CD8-positive, alpha-beta memory T cell (primary cell): ENCODE data around the gene LHPP. TPM values are rescaled to one million over a fixed set of nuclear protein-coding genes. Genes with fewer than 3 reads are reported as not detected.

ENCODE experiments used
- CTCF ChIA-PET: fragments of 350-600 bp; sonication (Branson Sonifier 250); formaldehyde crosslinking; loops from one replicate; lab custom pipeline; 2021; ENCODE audit warnings: antibody characterized with exemption; lab: Charles Lee
- POLR2A ChIA-PET: fragments of 350-600 bp; sonication (Branson Sonifier 250); formaldehyde crosslinking; loops from one replicate; lab custom pipeline; 2021; ENCODE audit warnings: antibody characterized with exemption; lab: Charles Lee
- DNase-seq, 5 donors: peaks; one replicate each; pipeline versions ENCODE4 v3.0.0 to v3.0.0-alpha.2; 2020 to 2022; ENCODE audit warnings: mixed read lengths in 1 of 5
- H3K27ac ChIP-seq: one replicate; pipeline ENCODE4 v1.7.0; 2013; ENCODE audit warnings: low read depth, mild to moderate bottlenecking, low read length, moderate library complexity
- H3K27me3 ChIP-seq: 2 replicates; pipeline ENCODE4 v1.7.0; 2013; ENCODE audit warnings: low read length, mild to moderate bottlenecking; ENCODE audit not compliant: insufficient read depth, poor library complexity, severe bottlenecking
- H3K36me3 ChIP-seq: 2 replicates; pipeline ENCODE4 v1.7.0; 2013; ENCODE audit warnings: mild to moderate bottlenecking, low read length, moderate library complexity; ENCODE audit not compliant: insufficient read depth
- H3K4me1 ChIP-seq: 2 replicates; pipeline ENCODE4 v1.7.0; 2013; ENCODE audit warnings: mild to moderate bottlenecking, low read length, moderate library complexity; ENCODE audit not compliant: insufficient read depth
- H3K4me3 ChIP-seq: 2 replicates; pipeline ENCODE4 v1.7.0; 2013; ENCODE audit warnings: mild to moderate bottlenecking, low read length
- H3K9me3 ChIP-seq: 2 replicates; pipeline ENCODE4 v1.7.0; 2013; ENCODE audit warnings: mild to moderate bottlenecking, low read length
- H3K27ac Mint-ChIP-seq, 8 donors: one replicate each; pipeline ENCODE4 v1.8.0; 2020 to 2021; ENCODE audit warnings: mixed read lengths in 8 of 8, mild to moderate bottlenecking in 6 of 8, inconsistent platforms in 3 of 8, moderate library complexity in 3 of 8
- H3K27me3 Mint-ChIP-seq, 2 donors: one replicate each; pipeline ENCODE4 v1.8.0; 2020 to 2021; ENCODE audit warnings: mixed read lengths in 2 of 2, mild to moderate bottlenecking in 1 of 2, moderate library complexity in 1 of 2
- H3K36me3 Mint-ChIP-seq, 3 donors: one replicate each; pipeline ENCODE4 v1.8.0; 2020 to 2021; ENCODE audit warnings: mixed read lengths in 3 of 3, inconsistent platforms in 1 of 3, mild to moderate bottlenecking in 1 of 3
- H3K4me1 Mint-ChIP-seq, 3 donors: one replicate each; pipeline ENCODE4 v1.8.0; 2020 to 2021; ENCODE audit warnings: mixed read lengths in 3 of 3, inconsistent platforms in 1 of 3, mild to moderate bottlenecking in 1 of 3
- H3K4me3 Mint-ChIP-seq, 7 donors: one replicate each; pipeline ENCODE4 v1.8.0; 2020 to 2021; ENCODE audit warnings: mixed read lengths in 7 of 7, mild to moderate bottlenecking in 6 of 7, moderate library complexity in 4 of 7, inconsistent platforms in 2 of 7
- H3K9me3 Mint-ChIP-seq, 5 donors: one replicate each; pipeline ENCODE4 v1.8.0; 2020 to 2022; ENCODE audit warnings: mixed read lengths in 5 of 5, mild to moderate bottlenecking in 3 of 5, moderate library complexity in 2 of 5, inconsistent platforms in 1 of 5
- polyA plus RNA-seq: library from polyadenylated mRNA; unstranded; fragments of 300-500 nt; fragmentation: Illumina TruSeq; gene quantifications from one replicate; pipeline ENCODE4 v1.2.3, GENCODE V29; 2021
- total RNA-seq, 2 experiments: library from RNA; stranded (reverse); gene quantifications; one replicate each; pipeline ENCODE4 v1.2.3, GENCODE V29; 2021

LHPP gene
- total and polyA plus RNA-seq, 3 experiments from 2014 or later, result 5.2 to 19.1 (median 6.3) TPM

- peaks cover 87 to 95% (median 88%) of the 10 kb centered on the region in 3 donors for H3K4me1 Mint-ChIP-seq
- peak overlapping the region; percentile 91 to 99 (median 97) for H3K27ac Mint-ChIP-seq
Measured at GRCh38 chr10:124657806-124658205, 196.2 kb downstream of the LHPP start.

GRCh38 chr10:124658591-124659242 lies 197.1 kb downstream of the LHPP start:
- Mint-ChIP-seq H3K4me1 (peaks cover 83 to 95% (median 85%) of the 10 kb centered on the region in 3 donors), H3K27ac (peak overlapping the region; percentile 91 to 99 (median 97)), H3K27me3 (peaks cover 0 to 2% of the 10 kb centered on the region in 2 donors), H3K9me3 (no peaks in the 10 kb centered on the region), H3K4me3 (peak overlapping the region; percentile 41 to 90 (median 80)), H3K36me3 (peaks cover 0 to 27% (median 7%) of the 10 kb centered on the region in 3 donors)
- peak overlapping the region; percentile 79 for H3K27ac ChIP-seq
- POLR2A ChIA-PET, result interaction anchor here (0.9 to 4.8 kb wide), 6 partner anchors 9 to 82 kb away, joined by 3 to 34 read pairs (median 4); no protein-coding TSS in a partner anchor
- DNase-seq, result no peak
- peaks cover 80% of the 10 kb centered on the region for H3K4me1 ChIP-seq
- no peaks in the 10 kb centered on the region for H3K36me3 ChIP-seq
- no peak overlapping the region for H3K4me3 ChIP-seq
- CTCF ChIA-PET, result interaction anchor here (0.8 to 5.5 kb wide), 15 partner anchors 9 to 84 kb away, joined by 3 to 42 read pairs (median 6); no protein-coding TSS in a partner anchor
- no peaks in the 10 kb centered on the region for H3K27me3 ChIP-seq
- no peaks in the 10 kb centered on the region for H3K9me3 ChIP-seq

More at GRCh38 chr10:124657806-124658205, 196.2 kb downstream of the LHPP start:
- ChIA-PET CTCF (interaction anchor here (0.8 to 5.5 kb wide), 8 partner anchors 8 to 83 kb away, joined by 3 to 42 read pairs (median 9); no protein-coding TSS in a partner anchor), POLR2A (interaction anchor here (4.8 kb wide), 1 partner anchor 8 kb away, joined by 34 read pairs; no protein-coding TSS in a partner anchor)
- DNase-seq, result peak in 4 of 5 donors; percentile 39 to 77 (median 65)
- Mint-ChIP-seq H3K36me3 (peaks cover 0 to 22% (median 5%) of the 10 kb centered on the region in 3 donors), H3K27me3 (peaks cover 0 to 2% of the 10 kb centered on the region in 2 donors), H3K4me3 (peak overlapping the region; percentile 41 to 90 (median 80)), H3K9me3 (no peaks in the 10 kb centered on the region)
- peak overlapping the region; percentile 79 for H3K27ac ChIP-seq
- no peaks in the 10 kb centered on the region for H3K9me3 ChIP-seq
- H3K4me1 ChIP-seq, result peaks cover 89% of the 10 kb centered on the region
- H3K4me3 ChIP-seq, result no peak overlapping the region
- no peaks in the 10 kb centered on the region for H3K27me3 ChIP-seq
- no peaks in the 10 kb centered on the region for H3K36me3 ChIP-seq

- peak overlapping the region; percentile 91 to 99 (median 97) for H3K27ac Mint-ChIP-seq
- peaks cover 73% of the 10 kb centered on the region for H3K4me1 ChIP-seq
- H3K4me3 ChIP-seq, result no peak overlapping the region
- H3K36me3 Mint-ChIP-seq, result peaks cover 0 to 29% (median 7%) of the 10 kb centered on the region in 3 donors
- CTCF ChIA-PET, result interaction anchor here (0.9 to 5.5 kb wide), 13 partner anchors 10 to 83 kb away, joined by 3 to 42 read pairs (median 7); no protein-coding TSS in a partner anchor
- peak in 1 of 5 donors; percentile 45 for DNase-seq
- H3K27ac ChIP-seq, result peak overlapping the region; percentile 18
- H3K27me3 Mint-ChIP-seq, result peaks cover 0 to 2% of the 10 kb centered on the region in 2 donors
- POLR2A ChIA-PET, result interaction anchor here (0.9 to 4.8 kb wide), 6 partner anchors 10 to 82 kb away, joined by 3 to 34 read pairs (median 4); no protein-coding TSS in a partner anchor
- no peaks in the 10 kb centered on the region for H3K9me3 ChIP-seq
- H3K4me3 Mint-ChIP-seq, result peak overlapping the region; percentile 40 to 90 (median 80)
- no peaks in the 10 kb centered on the region for H3K27me3 ChIP-seq
- peaks cover 79 to 96% (median 80%) of the 10 kb centered on the region in 3 donors for H3K4me1 Mint-ChIP-seq
- H3K9me3 Mint-ChIP-seq, result no peaks in the 10 kb centered on the region
- no peaks in the 10 kb centered on the region for H3K36me3 ChIP-seq
Measured at GRCh38 chr10:124659380-124659779, 197.8 kb downstream of the LHPP start.

- H3K36me3 ChIP-seq, result peaks cover 11% of the 10 kb centered on the region
- ChIA-PET CTCF (interaction anchor here (0.7 to 5.5 kb wide), 10 partner anchors 11 to 81 kb away, joined by 3 to 42 read pairs (median 10); no protein-coding TSS in a partner anchor), POLR2A (interaction anchor here (0.8 to 4.8 kb wide), 3 partner anchors 11 to 81 kb away, joined by 3 to 34 read pairs (median 6); no protein-coding TSS in a partner anchor)
- H3K4me3 Mint-ChIP-seq, result peak overlapping the region in 3 of 7 donors; percentile 66 to 90 (median 83)
- H3K9me3 Mint-ChIP-seq, result no peaks in the 10 kb centered on the region
- H3K4me1 Mint-ChIP-seq, result peaks cover 75 to 96% (median 77%) of the 10 kb centered on the region in 3 donors
- no peak for DNase-seq
- no peaks in the 10 kb centered on the region for H3K27me3 ChIP-seq
- peak overlapping the region; percentile 6 for H3K27ac ChIP-seq
- peak overlapping the region; percentile 82 to 99 (median 96) for H3K27ac Mint-ChIP-seq
- no peaks in the 10 kb centered on the region for H3K9me3 ChIP-seq
- peaks cover 61% of the 10 kb centered on the region for H3K4me1 ChIP-seq
- H3K36me3 Mint-ChIP-seq, result peaks cover 0 to 30% (median 7%) of the 10 kb centered on the region in 3 donors
- H3K27me3 Mint-ChIP-seq, result peaks cover 0 to 2% of the 10 kb centered on the region in 2 donors
- no peak overlapping the region for H3K4me3 ChIP-seq
Measured at GRCh38 chr10:124660404-124661125, 198.9 kb downstream of the LHPP start.

GRCh38 chr10:124661660-124662180 lies 200.1 kb downstream of the LHPP start:
- H3K4me1 Mint-ChIP-seq, result peaks cover 65 to 95% (median 72%) of the 10 kb centered on the region in 3 donors
- Histone ChIP-seq H3K36me3 (peaks cover 15% of the 10 kb centered on the region), H3K27me3 (no peaks in the 10 kb centered on the region), H3K4me3 (no peak overlapping the region), H3K9me3 (no peaks in the 10 kb centered on the region), H3K4me1 (peaks cover 57% of the 10 kb centered on the region), H3K27ac (no peak overlapping the region)
- ChIA-PET CTCF (interaction anchor here (0.8 to 5.5 kb wide), 4 partner anchors 12 to 79 kb away, joined by 3 to 42 read pairs (median 18); no protein-coding TSS in a partner anchor), POLR2A (interaction anchor here (4.8 kb wide), 1 partner anchor 12 kb away, joined by 34 read pairs; no protein-coding TSS in a partner anchor)
- peaks cover 0 to 30% (median 2%) of the 10 kb centered on the region in 3 donors for H3K36me3 Mint-ChIP-seq
- peak overlapping the region; percentile 24 to 99 (median 83) for H3K27ac Mint-ChIP-seq
- peaks cover 0 to 2% of the 10 kb centered on the region in 2 donors for H3K27me3 Mint-ChIP-seq
- no peaks in the 10 kb centered on the region for H3K9me3 Mint-ChIP-seq
- H3K4me3 Mint-ChIP-seq, result peak overlapping the region in 4 of 7 donors; percentile 23 to 42 (median 24)
- no peak for DNase-seq

- peaks cover 15% of the 10 kb centered on the region for H3K36me3 ChIP-seq
- peaks cover 65 to 97% (median 74%) of the 10 kb centered on the region in 3 donors for H3K4me1 Mint-ChIP-seq
- no peak overlapping the region for H3K4me3 Mint-ChIP-seq
- no peaks in the 10 kb centered on the region for H3K9me3 ChIP-seq
- H3K9me3 Mint-ChIP-seq, result no peaks in the 10 kb centered on the region
- POLR2A ChIA-PET, result no interaction called here
- H3K27me3 Mint-ChIP-seq, result no peaks in the 10 kb centered on the region
- peaks cover 0 to 45% (median 6%) of the 10 kb centered on the region in 3 donors for H3K36me3 Mint-ChIP-seq
- H3K27ac ChIP-seq, result no peak overlapping the region
- peak overlapping the region in 7 of 8 donors; percentile 32 to 99 (median 58) for H3K27ac Mint-ChIP-seq
- H3K27me3 ChIP-seq, result no peaks in the 10 kb centered on the region
- DNase-seq, result no peak
- CTCF ChIA-PET, result interaction anchor here (0.8 to 5.5 kb wide), 6 partner anchors 9 to 78 kb away, joined by 3 to 42 read pairs (median 4); no protein-coding TSS in a partner anchor
- H3K4me1 ChIP-seq, result peaks cover 60% of the 10 kb centered on the region
- H3K4me3 ChIP-seq, result no peak overlapping the region
Measured at GRCh38 chr10:124663228-124663627, 201.6 kb downstream of the LHPP start.
